ENCODE measurements around the gene MX2.

MX2 gene

GRCh38 chr21:41442481-41443186, 80.8 kb downstream of the MX2 start:
- DNase-seq, result no peak

GRCh38 chr21:41443562-41443961, 81.7 kb downstream of the MX2 start:
- no peak for DNase-seq

- no peak for DNase-seq
Observed at GRCh38 chr21:41444703-41445464, 83.1 kb downstream of the MX2 start.

GRCh38 chr21:41445465-41445862, 83.6 kb downstream of the MX2 start:
- DNase-seq, result no peak

GRCh38 chr21:41446586-41446985, 84.8 kb downstream of the MX2 start:
- DNase-seq, result no peak

- no peak for DNase-seq
Observed at GRCh38 chr21:41447356-41447755, 85.5 kb downstream of the MX2 start.

- DNase-seq, result no peak
Observed at GRCh38 chr21:41449613-41450012, 87.8 kb downstream of the MX2 start.

GRCh38 chr21:41451753-41452676, 90.2 kb downstream of the MX2 start:
- DNase-seq, result no peak

- no peak for DNase-seq
Observed at GRCh38 chr21:41453198-41453597, 91.4 kb downstream of the MX2 start.

GRCh38 chr21:41453761-41454160, 91.9 kb downstream of the MX2 start:
- DNase-seq, result no peak

GRCh38 chr21:41458121-41458520, 96.3 kb downstream of the MX2 start:
- no peak for DNase-seq

- DNase-seq, result no peak
Observed at GRCh38 chr21:41458559-41458958, 96.7 kb downstream of the MX2 start.

Measured in right forelimb (tissue), 1 donor.